Adrenal gland (tissue), 12 donors: Measurements from ENCODE around the gene ZXDC. TPM values are rescaled to one million over a fixed set of nuclear protein-coding genes. Genes with fewer than 3 reads are reported as not detected.

Experiments
- DNase-seq, 7 donors: peaks; one replicate each; pipeline ENCODE4 v3.0.0-alpha.2; 2019 to 2020
- H3K27ac ChIP-seq, 5 donors: fragments of 200-600 bp; sonication (generic) in 4 of 5; 1 replicate in 3 of 5; 2 replicates in 2 of 5; pipeline versions ENCODE4 v1.5.1 to v1.8.0; 2016 to 2020; ENCODE audit warnings: mild to moderate bottlenecking in 1 of 5
- H3K27me3 ChIP-seq: fragments of 200-600 bp; 2 replicates; pipeline ENCODE4 v1.8.0; 2021
- H3K36me3 ChIP-seq, 2 donors: fragments of 200-600 bp; replicated peaks in 1 of 2; 1 replicate in 1 of 2; 2 replicates in 1 of 2; pipeline versions ENCODE4 v1.5.1 to v1.8.0; 2018 to 2022
- H3K4me1 ChIP-seq, 2 donors: fragments of 200-600 bp; replicated peaks in 1 of 2; 1 replicate in 1 of 2; 2 replicates in 1 of 2; pipeline versions ENCODE4 v1.5.1 to v1.8.0; 2018 to 2021
- H3K4me3 ChIP-seq, 4 donors: fragments of 200-600 bp; sonication (generic) in 3 of 4; one replicate each; pipeline ENCODE4 v1.5.1; 2016 to 2018
- H3K9me3 ChIP-seq, 3 donors: fragments of 200-600 bp; sonication (generic) in 1 of 3; replicated peaks in 1 of 3; 1 replicate in 2 of 3; 2 replicates in 1 of 3; pipeline versions ENCODE4 v1.5.1 to v1.8.0; 2016 to 2021
- CTCF ChIP-seq, 6 experiments: fragments of 450-650 bp in 4 of 6; fragments of 200-600 bp in 2 of 6; sonication (generic) in 1 of 6; IDR thresholded peaks; 1 replicate in 5 of 6; 2 replicates in 1 of 6; pipeline versions ENCODE4 v1.5.1 to v1.8.0; 2016 to 2021; ENCODE audit warnings: antibody characterized with exemption in 6 of 6, mild to moderate bottlenecking in 2 of 6, moderate library complexity in 1 of 6
- POLR2A ChIP-seq, 2 donors: fragments of 450-650 bp; IDR thresholded peaks; one replicate each; pipeline ENCODE4 v1.6.1; 2017; ENCODE audit warnings: antibody characterized with exemption in 2 of 2, mild to moderate bottlenecking in 2 of 2, moderate library complexity in 1 of 2
- WGBS, 4 donors: extraction: QIAGEN DNeasy Blood & Tissue Kit in 2 of 4; methylation state at CpG; one replicate each; pipeline versions ENCODE4 v1.1.5 to v1.1.7; 2013 to 2017; 5-methylcytosine and 5-hydroxymethylcytosine counted together
- intact Hi-C, 2 donors: fragments of 100-400 bp; cut with DNase I; formaldehyde crosslinking; loops; one replicate each; pipeline versions ENCODE4 v1.14.1 to v1.15.0; 2022 to 2023
- polyA plus RNA-seq, 3 donors: library from polyadenylated mRNA; stranded (reverse); fragments of 200-250 nt in 2 of 3; fragments of 350-450 nt in 1 of 3; fragmentation: Illumina TruSeq in 1 of 3; extraction: RNeasy Lipid Tissue Mini Kit (QIAGEN cat#74804) in 1 of 3; gene quantifications; one replicate each; pipeline ENCODE4 v1.2.3, GENCODE V29; 2013 to 2014
- total RNA-seq, 9 donors: library from RNA; depleted of rRNA in 4 of 9; stranded (reverse); fragments of >200 nt in 4 of 9; fragments of 120-200 nt in 1 of 9; fragmentation: NEBNext Ultra II Directional in 1 of 9; extraction: Animal tissue kit (Norgen Biotek cat#: 25700) in 1 of 9; gene quantifications; one replicate each; pipeline versions ENCODE4 v1.1.0 to v1.2.4, GENCODE V29; 2013 to 2023
- donor health status: healthy with polysubstance abuse.
- donor health status: Bipolar disorder and iron deficiency.
- donor health status: DM: yes; HTN: yes; CAD: no.
- donor health status: DM: no; HTN: no; CAD: no.
- donor health status: DM: no; HTN: no; CAD: no.
- donor health status: DM: yes; HTN: yes; CAD: no.

ZXDC gene
- total and polyA plus RNA-seq, 12 donors: 16.4 to 45.2 (median 30.3) TPM

DNA sequence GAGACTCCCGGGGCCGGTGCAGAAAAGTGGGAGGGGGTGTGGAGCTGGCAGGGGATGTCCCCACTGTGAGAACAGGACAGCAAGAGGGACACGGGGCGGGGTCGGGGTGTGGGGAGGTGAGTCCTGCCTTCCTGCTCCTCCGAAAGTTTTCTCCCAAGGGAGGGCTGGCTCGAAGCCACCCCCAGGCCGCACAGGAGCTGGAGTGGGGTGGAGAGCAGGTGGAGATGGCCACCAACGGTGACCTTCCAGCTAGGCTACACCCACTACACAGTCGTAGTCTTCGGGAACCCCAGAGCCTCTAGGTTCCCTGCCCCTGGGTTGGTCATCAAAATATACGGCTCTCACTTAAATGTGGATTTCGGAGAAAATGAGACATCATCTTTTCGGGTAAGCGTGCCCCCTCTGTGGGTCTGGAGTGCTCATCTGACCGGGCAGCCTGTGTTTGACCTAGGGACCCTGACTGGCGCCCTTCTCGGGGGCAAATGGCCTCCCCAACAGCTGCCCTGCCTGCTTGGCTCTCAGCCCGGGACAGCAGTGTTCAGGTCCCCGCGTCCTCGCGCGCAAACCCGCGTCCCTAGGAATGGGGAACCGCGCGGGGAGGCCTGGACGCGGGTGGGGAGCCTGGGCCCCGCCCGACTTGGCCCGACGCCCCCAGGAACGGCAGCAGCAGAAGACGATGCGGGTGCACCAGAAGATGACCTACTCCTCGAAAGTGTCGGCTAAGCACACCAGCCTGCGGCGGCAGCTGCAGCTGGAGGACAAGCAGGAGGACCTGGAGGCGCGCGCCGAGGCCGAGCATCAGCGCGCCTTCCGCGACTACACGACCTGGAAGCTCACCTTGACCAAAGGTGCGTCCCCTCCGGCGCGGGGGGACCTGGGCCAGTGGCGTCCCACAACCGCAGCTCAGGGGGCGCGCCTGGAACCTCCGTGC is 59.8 kb downstream of the ZXDC start:
- peaks cover 20% of the 10 kb centered on the region for H3K27me3 ChIP-seq
- H3K4me3 ChIP-seq: no peak overlapping the region
- peak in 1 of 7 donors; percentile 31 for DNase-seq
- H3K27ac ChIP-seq: no peak overlapping the region
- TF ChIP-seq POLR2A (IDR thresholded peaks at IDR 0.05) (no peak), CTCF (IDR thresholded peaks at IDR 0.05) (no peak)
- H3K4me1 ChIP-seq: no peaks in the 10 kb centered on the region
- no peaks in the 10 kb centered on the region for H3K9me3 ChIP-seq
- 40 to 59% (median 48%) methylated on average over 23 to 61 of the region's 61 CpGs for WGBS, 4 donors
- intact Hi-C loops: no loop called here
- no peaks in the 10 kb centered on the region for H3K36me3 ChIP-seq

GRCh38 chr3:126414961-126415660 is 60.6 kb downstream of the ZXDC start:
- intact Hi-C loops: no loop called here

GRCh38 chr3:126414406-126414805 is 61.3 kb downstream of the ZXDC start:
- no peaks in the 10 kb centered on the region for H3K9me3 ChIP-seq
- peak in 1 of 7 donors; percentile 35 for DNase-seq
- intact Hi-C loops: no loop called here
- no peaks in the 10 kb centered on the region for H3K4me1 ChIP-seq
- no peak overlapping the region for H3K4me3 ChIP-seq
- no peaks in the 10 kb centered on the region for H3K36me3 ChIP-seq
- H3K27me3 ChIP-seq: peaks cover 20% of the 10 kb centered on the region
- 92 to 95% (median 92%) methylated on average over 10 to 11 of the region's 11 CpGs for WGBS, 4 donors
- H3K27ac ChIP-seq: no peak overlapping the region
- TF ChIP-seq CTCF (IDR thresholded peaks at IDR 0.05) (no peak), POLR2A (IDR thresholded peaks at IDR 0.05) (no peak)

More at GRCh38 chr3:126414961-126415660, 60.6 kb downstream of the ZXDC start:
- Histone ChIP-seq H3K9me3 (no peaks in the 10 kb centered on the region), H3K4me1 (no peaks in the 10 kb centered on the region), H3K27ac (no peak overlapping the region), H3K36me3 (no peaks in the 10 kb centered on the region), H3K27me3 (peaks cover 20% of the 10 kb centered on the region), H3K4me3 (no peak overlapping the region)
- whole genome bisulfite sequencing, 4 donors: 83 to 88% (median 86%) methylated on average over 10 to 12 of the region's 12 CpGs
- DNase-seq: peak in 1 of 7 donors; percentile 25
- no peak for TF ChIP-seq POLR2A (IDR thresholded peaks at IDR 0.05)
- no peak for TF ChIP-seq CTCF (IDR thresholded peaks at IDR 0.05)

GRCh38 chr3:126413693-126414080 is 62.0 kb downstream of the ZXDC start:
- no peaks in the 10 kb centered on the region for H3K4me1 ChIP-seq
- no peaks in the 10 kb centered on the region for H3K9me3 ChIP-seq
- no peak for TF ChIP-seq CTCF (IDR thresholded peaks at IDR 0.05)
- no peak for TF ChIP-seq POLR2A (IDR thresholded peaks at IDR 0.05)
- no peak overlapping the region for H3K4me3 ChIP-seq
- no peak overlapping the region for H3K27ac ChIP-seq
- 67 to 85% (median 69%) methylated on average over 1 to 4 of the region's 4 CpGs; no CpG with 5 or more reads in 1 of the 4 donors for WGBS, 4 donors
- DNase-seq: peak in 1 of 7 donors; percentile 27
- H3K36me3 ChIP-seq: no peaks in the 10 kb centered on the region
- peaks cover 20% of the 10 kb centered on the region for H3K27me3 ChIP-seq
- intact Hi-C loops: no loop called here
